PFSK-1 (cell line): ENCODE results near the gene ATXN1.
A peak's percentile ranks its signal among the peaks of the same experiment; 100 is the strongest.

Experiments used
- FOXP2 ChIP-seq: optimal IDR thresholded peaks from 2 replicates; pipeline ENCODE3; 2011; ENCODE audit warnings: borderline replicate concordance, control low read depth, inconsistent platforms; ENCODE audit not compliant: insufficient read depth; ENCODE audit errors: extremely low read length, extremely low read depth
- POLR2AphosphoS5 ChIP-seq: IDR thresholded peaks from 2 replicates; pipeline ENCODE4 v1.6.1; 2012; ENCODE audit warnings: low read depth, mild to moderate bottlenecking, control low read depth, low read length, moderate library complexity
- TAF1 ChIP-seq: IDR thresholded peaks from 2 replicates; pipeline ENCODE4 v1.6.1; 2012; ENCODE audit warnings: low read length, control low read depth, borderline replicate concordance; ENCODE audit not compliant: insufficient read depth
- TF ChIP-seq, protein P1 (sequence below), 2 experiments: IDR thresholded peaks; 2 replicates each; pipeline versions ENCODE4 v1.6.1 to v1.8.0; 2011 to 2012; ENCODE audit warnings: low read depth in 2 of 2, low read length in 2 of 2, control low read depth in 1 of 2, inconsistent platforms in 1 of 2, mild to moderate bottlenecking in 1 of 2, moderate library complexity in 1 of 2; ENCODE audit not compliant: insufficient read depth in 1 of 2

GRCh38 chr6:16639684-16640480, 121.4 kb downstream of the ATXN1 start:
- TF ChIP-seq TAF1 (no peak), POLR2AphosphoS5 (no peak), FOXP2 (no peak)
- TF ChIP-seq, protein P1, sequence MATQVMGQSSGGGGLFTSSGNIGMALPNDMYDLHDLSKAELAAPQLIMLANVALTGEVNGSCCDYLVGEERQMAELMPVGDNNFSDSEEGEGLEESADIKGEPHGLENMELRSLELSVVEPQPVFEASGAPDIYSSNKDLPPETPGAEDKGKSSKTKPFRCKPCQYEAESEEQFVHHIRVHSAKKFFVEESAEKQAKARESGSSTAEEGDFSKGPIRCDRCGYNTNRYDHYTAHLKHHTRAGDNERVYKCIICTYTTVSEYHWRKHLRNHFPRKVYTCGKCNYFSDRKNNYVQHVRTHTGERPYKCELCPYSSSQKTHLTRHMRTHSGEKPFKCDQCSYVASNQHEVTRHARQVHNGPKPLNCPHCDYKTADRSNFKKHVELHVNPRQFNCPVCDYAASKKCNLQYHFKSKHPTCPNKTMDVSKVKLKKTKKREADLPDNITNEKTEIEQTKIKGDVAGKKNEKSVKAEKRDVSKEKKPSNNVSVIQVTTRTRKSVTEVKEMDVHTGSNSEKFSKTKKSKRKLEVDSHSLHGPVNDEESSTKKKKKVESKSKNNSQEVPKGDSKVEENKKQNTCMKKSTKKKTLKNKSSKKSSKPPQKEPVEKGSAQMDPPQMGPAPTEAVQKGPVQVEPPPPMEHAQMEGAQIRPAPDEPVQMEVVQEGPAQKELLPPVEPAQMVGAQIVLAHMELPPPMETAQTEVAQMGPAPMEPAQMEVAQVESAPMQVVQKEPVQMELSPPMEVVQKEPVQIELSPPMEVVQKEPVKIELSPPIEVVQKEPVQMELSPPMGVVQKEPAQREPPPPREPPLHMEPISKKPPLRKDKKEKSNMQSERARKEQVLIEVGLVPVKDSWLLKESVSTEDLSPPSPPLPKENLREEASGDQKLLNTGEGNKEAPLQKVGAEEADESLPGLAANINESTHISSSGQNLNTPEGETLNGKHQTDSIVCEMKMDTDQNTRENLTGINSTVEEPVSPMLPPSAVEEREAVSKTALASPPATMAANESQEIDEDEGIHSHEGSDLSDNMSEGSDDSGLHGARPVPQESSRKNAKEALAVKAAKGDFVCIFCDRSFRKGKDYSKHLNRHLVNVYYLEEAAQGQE (IDR thresholded peaks at IDR 0.05; ENCODE audit: insufficient read depth in 1 of 2, low read depth in 2 of 2, low read length in 2 of 2): peak in 1 of 2 experiments; percentile 77; a peak in 2 of 4 replicates
